ENCODE measurements around the gene CDR2L.
"Not testable (repeated sequence)": the region's sequence is repeated elsewhere in the genome, so short reads cannot be mapped to it uniquely, and the experiment has no call there.

CDR2L gene

GRCh38 chr17:75001915-75002843, 14.7 kb downstream of the CDR2L start:
- Histone ChIP-seq H3K36me3 (ENCODE audit: insufficient read depth, low read length) (peaks cover 56% of the 10 kb centered on the region), H3K9me3 (ENCODE audit: low read length) (no peaks in the 10 kb centered on the region), H3K4me3 (ENCODE audit: low read length) (no peak overlapping the region), H3K4me1 (ENCODE audit: insufficient read depth, low read length) (no peaks in the 10 kb centered on the region), H3K27me3 (ENCODE audit: insufficient read depth, low read length) (no peaks in the 10 kb centered on the region), H2AFZ (ENCODE audit: low read depth, low read length) (no peak overlapping the region)

GRCh38 chr17:75003070-75003956, 15.9 kb downstream of the CDR2L start:
- Histone ChIP-seq H3K9me3 (ENCODE audit: low read length) (no peaks in the 10 kb centered on the region), H3K36me3 (ENCODE audit: insufficient read depth, low read length) (peaks cover 54% of the 10 kb centered on the region), H2AFZ (ENCODE audit: low read depth, low read length) (no peak overlapping the region), H3K4me1 (ENCODE audit: insufficient read depth, low read length) (no peaks in the 10 kb centered on the region), H3K27me3 (ENCODE audit: insufficient read depth, low read length) (no peaks in the 10 kb centered on the region), H3K4me3 (ENCODE audit: low read length) (no peak overlapping the region)

GRCh38 chr17:75003957-75004355, 16.5 kb downstream of the CDR2L start:
- no peaks in the 10 kb centered on the region for H3K9me3 ChIP-seq (ENCODE audit: low read length)
- H3K36me3 ChIP-seq (ENCODE audit: insufficient read depth, low read length): peaks cover 51% of the 10 kb centered on the region
- no peaks in the 10 kb centered on the region for H3K4me1 ChIP-seq (ENCODE audit: insufficient read depth, low read length)
- no peaks in the 10 kb centered on the region for H3K27me3 ChIP-seq (ENCODE audit: insufficient read depth, low read length)
- H3K4me3 ChIP-seq (ENCODE audit: low read length): no peak overlapping the region
- no peak overlapping the region for H2AFZ ChIP-seq (ENCODE audit: low read depth, low read length)

DNA sequence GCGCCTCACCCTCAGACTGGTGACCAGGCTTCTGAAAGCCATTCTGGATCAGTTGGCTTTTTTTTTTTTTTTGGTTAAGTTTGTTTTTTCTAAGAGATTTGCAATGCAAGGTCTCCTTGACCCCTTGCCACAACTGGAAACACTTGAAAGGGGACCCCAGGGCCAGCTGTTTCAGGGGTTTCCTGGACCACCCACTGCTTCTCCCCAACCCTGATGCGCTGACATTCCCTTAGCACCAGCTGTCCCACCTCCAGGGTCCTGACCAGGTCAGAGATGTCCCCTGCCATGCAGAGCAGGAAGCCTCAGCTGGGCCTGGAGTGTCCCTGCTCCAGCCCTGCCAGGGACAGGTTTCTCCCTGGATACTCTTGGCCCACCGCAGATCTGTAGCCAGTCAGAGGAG, 16.9 kb downstream of the CDR2L start:
- Histone ChIP-seq H2AFZ (ENCODE audit: low read depth, low read length) (no peak overlapping the region), H3K4me1 (ENCODE audit: insufficient read depth, low read length) (no peaks in the 10 kb centered on the region), H3K4me3 (ENCODE audit: low read length) (no peak overlapping the region), H3K27me3 (ENCODE audit: insufficient read depth, low read length) (no peaks in the 10 kb centered on the region), H3K9me3 (ENCODE audit: low read length) (no peaks in the 10 kb centered on the region), H3K36me3 (ENCODE audit: insufficient read depth, low read length) (peaks cover 48% of the 10 kb centered on the region)

GRCh38 chr17:75005291-75005690, 17.9 kb downstream of the CDR2L start:
- H3K4me3 ChIP-seq (ENCODE audit: low read length): no peak overlapping the region
- peaks cover 42% of the 10 kb centered on the region for H3K36me3 ChIP-seq (ENCODE audit: insufficient read depth, low read length)
- H3K4me1 ChIP-seq (ENCODE audit: insufficient read depth, low read length): no peaks in the 10 kb centered on the region
- no peaks in the 10 kb centered on the region for H3K9me3 ChIP-seq (ENCODE audit: low read length)
- H3K27me3 ChIP-seq (ENCODE audit: insufficient read depth, low read length): no peaks in the 10 kb centered on the region
- no peak overlapping the region for H2AFZ ChIP-seq (ENCODE audit: low read depth, low read length)

- H3K4me1 ChIP-seq (ENCODE audit: insufficient read depth, low read length); H3K9me3 ChIP-seq (ENCODE audit: low read length); H3K27me3 ChIP-seq (ENCODE audit: insufficient read depth, low read length); H3K4me3 ChIP-seq (ENCODE audit: low read length); H2AFZ ChIP-seq (ENCODE audit: low read depth, low read length): not testable (repeated sequence)
- peaks cover 42% of the 10 kb centered on the region for H3K36me3 ChIP-seq (ENCODE audit: insufficient read depth, low read length)
These were observed 18.7 kb downstream of the CDR2L start for GRCh38 chr17:75006084-75006483.

- Histone ChIP-seq H3K4me1 (ENCODE audit: insufficient read depth, low read length) (peaks cover 11% of the 10 kb centered on the region), H3K9me3 (ENCODE audit: low read length) (no peaks in the 10 kb centered on the region)
These were observed 19.2 kb downstream of the CDR2L start for GRCh38 chr17:75006653-75007052.

DNA sequence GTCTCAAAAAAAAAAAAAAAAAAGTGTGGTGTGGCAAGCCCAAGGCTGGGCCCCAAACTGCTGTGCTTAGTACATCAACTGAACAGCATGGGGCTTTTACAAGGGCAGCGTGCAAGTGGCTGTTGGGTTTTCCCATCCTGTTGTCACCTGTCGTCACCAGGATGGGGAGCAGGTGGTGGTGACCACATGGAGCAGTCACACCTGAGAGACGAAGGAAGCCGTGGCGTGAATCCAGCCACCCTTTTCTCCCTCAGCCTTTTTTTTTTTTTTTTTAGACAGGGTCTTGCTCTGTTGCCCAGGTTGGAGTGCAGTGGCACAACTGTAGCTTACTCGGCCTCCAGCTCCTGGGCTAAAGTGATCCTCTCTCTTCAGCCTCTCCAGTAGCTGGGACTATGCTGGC, 20.9 kb downstream of the CDR2L start:
- Histone ChIP-seq H3K4me1 (ENCODE audit: insufficient read depth, low read length) (peaks cover 20% of the 10 kb centered on the region), H2AFZ (ENCODE audit: low read depth, low read length) (no peak overlapping the region), H3K36me3 (ENCODE audit: insufficient read depth, low read length) (peaks cover 20% of the 10 kb centered on the region), H3K27me3 (ENCODE audit: insufficient read depth, low read length) (no peaks in the 10 kb centered on the region), H3K9me3 (ENCODE audit: low read length) (no peaks in the 10 kb centered on the region), H3K4me3 (ENCODE audit: low read length) (no peak overlapping the region)

More at GRCh38 chr17:75006653-75007052, 19.2 kb downstream of the CDR2L start:
- peaks cover 37% of the 10 kb centered on the region for H3K36me3 ChIP-seq (ENCODE audit: insufficient read depth, low read length)
- no peak overlapping the region for H2AFZ ChIP-seq (ENCODE audit: low read depth, low read length)
- no peaks in the 10 kb centered on the region for H3K27me3 ChIP-seq (ENCODE audit: insufficient read depth, low read length)
- H3K4me3 ChIP-seq (ENCODE audit: low read length): no peak overlapping the region

DNA sequence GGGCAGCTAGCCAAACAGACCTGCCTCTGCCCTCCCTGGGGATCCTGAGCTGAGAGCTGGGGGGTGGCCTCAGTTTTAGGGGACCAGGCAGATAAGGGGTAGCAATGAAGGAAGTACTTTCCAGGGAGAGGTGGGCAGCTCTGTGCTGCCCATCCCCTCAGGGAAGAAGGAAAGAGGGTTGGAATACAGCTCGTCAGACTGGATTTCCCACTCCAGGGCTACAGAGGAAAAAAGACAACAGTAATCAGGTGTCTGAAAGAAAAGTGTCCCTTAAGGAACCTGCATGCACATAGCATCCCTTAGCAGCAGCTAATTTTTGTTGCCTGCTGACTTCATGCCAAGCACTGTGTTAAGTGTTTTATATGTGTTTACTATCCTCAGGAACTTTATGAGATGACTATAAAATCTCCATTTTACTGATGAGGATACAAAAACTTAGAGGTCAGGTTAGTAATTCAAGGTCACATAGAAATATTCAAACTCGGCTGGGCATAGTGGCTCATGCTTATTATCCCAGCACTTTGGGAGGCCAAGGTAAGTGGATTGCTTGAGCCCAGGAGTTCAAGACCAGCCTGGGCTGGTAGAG, 21.8 kb downstream of the CDR2L start:
- peaks cover 26% of the 10 kb centered on the region for H3K4me1 ChIP-seq (ENCODE audit: insufficient read depth, low read length)
- H3K4me3 ChIP-seq (ENCODE audit: low read length): no peak overlapping the region
- H3K36me3 ChIP-seq (ENCODE audit: insufficient read depth, low read length): peaks cover 13% of the 10 kb centered on the region
- no peaks in the 10 kb centered on the region for H3K27me3 ChIP-seq (ENCODE audit: insufficient read depth, low read length)
- H3K9me3 ChIP-seq (ENCODE audit: low read length): no peaks in the 10 kb centered on the region
- no peak overlapping the region for H2AFZ ChIP-seq (ENCODE audit: low read depth, low read length)

GRCh38 chr17:75010683-75011400, 23.4 kb downstream of the CDR2L start:
- Histone ChIP-seq H3K4me3 (ENCODE audit: low read length) (no peak overlapping the region), H3K4me1 (ENCODE audit: insufficient read depth, low read length) (peaks cover 26% of the 10 kb centered on the region), H2AFZ (ENCODE audit: low read depth, low read length) (no peak overlapping the region), H3K36me3 (ENCODE audit: insufficient read depth, low read length) (no peaks in the 10 kb centered on the region), H3K9me3 (ENCODE audit: low read length) (no peaks in the 10 kb centered on the region), H3K27me3 (ENCODE audit: insufficient read depth, low read length) (no peaks in the 10 kb centered on the region)

DNA sequence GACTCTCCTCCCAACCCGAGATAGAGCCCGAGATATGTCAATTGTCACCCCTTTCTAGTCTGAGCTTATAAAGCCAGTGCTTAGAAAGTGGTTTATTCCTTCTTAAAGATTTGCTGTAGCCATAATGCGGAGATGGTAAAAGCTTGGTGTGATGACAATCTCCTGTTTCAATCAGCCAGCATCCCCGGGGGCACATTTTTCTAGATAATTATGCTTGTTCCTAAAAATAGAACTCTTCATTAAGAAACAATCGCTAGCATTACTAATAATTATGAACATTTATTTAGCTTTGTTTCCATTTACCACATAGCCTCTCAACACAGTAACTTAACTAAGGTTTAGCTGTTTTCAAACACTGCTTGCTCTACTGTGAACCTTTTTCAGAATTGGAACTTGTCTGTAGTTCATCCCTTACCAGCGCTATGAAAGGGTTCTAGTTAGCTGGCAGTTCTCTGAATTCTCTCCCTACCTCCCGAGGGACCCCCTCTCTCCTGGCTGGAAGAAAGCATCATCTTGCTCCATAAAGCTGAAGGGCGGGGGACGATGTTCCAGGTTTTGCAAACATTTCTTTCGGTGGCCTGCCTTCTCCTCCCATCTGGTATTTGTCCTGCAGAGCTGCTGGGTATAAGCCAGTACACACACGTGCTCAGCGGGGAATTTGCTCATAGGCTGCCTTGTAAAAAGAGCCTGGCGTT, 24.1 kb downstream of the CDR2L start:
- peak overlapping the region; percentile 63 for H3K4me3 ChIP-seq (ENCODE audit: low read length)
- H3K36me3 ChIP-seq (ENCODE audit: insufficient read depth, low read length): peaks cover 3% of the 10 kb centered on the region
- H3K4me1 ChIP-seq (ENCODE audit: insufficient read depth, low read length): peaks cover 26% of the 10 kb centered on the region
- H2AFZ ChIP-seq (ENCODE audit: low read depth, low read length): peak overlapping the region; percentile 91
- no peaks in the 10 kb centered on the region for H3K27me3 ChIP-seq (ENCODE audit: insufficient read depth, low read length)
- H3K9me3 ChIP-seq (ENCODE audit: low read length): no peaks in the 10 kb centered on the region

DNA sequence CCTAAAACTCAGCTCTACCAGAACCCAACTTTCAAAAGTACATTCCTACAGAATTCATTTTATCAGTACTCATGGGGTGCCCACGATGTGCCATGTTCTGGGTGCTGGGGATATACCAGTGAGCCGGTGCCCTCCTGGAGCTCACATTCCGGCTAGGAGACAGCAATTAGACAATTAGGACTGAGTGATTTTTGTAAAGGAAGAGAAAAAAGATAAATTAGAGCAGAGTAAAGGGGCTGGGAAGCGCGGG, 24.6 kb downstream of the CDR2L start:
- Histone ChIP-seq H3K27me3 (ENCODE audit: insufficient read depth, low read length) (no peaks in the 10 kb centered on the region), H3K4me1 (ENCODE audit: insufficient read depth, low read length) (peaks cover 26% of the 10 kb centered on the region), H3K36me3 (ENCODE audit: insufficient read depth, low read length) (peaks cover 8% of the 10 kb centered on the region), H3K9me3 (ENCODE audit: low read length) (no peaks in the 10 kb centered on the region), H3K4me3 (ENCODE audit: low read length) (peak overlapping the region; percentile 63), H2AFZ (ENCODE audit: low read depth, low read length) (peak overlapping the region; percentile 91)
